ENCODE results near the gene ZFYVE27.

Gene ZFYVE27

GRCh38 chr10:97737770-97738265 lies 890 bp downstream of the ZFYVE27 start:
- H3K36me3 ChIP-seq (ENCODE audit: control insufficient read depth, insufficient read depth, low read length): peaks cover 4% of the 10 kb centered on the region
- peak overlapping the region; percentile 91 for H3K4me3 ChIP-seq (replicated peaks; ENCODE audit: low read depth, low read length)
- no peak for DNase-seq (ENCODE audit: extremely low read depth, insufficient read length)
- no peaks in the 10 kb centered on the region for H3K27me3 ChIP-seq (replicated peaks; ENCODE audit: control insufficient read depth, insufficient read depth, low read length)
- no peak for TF ChIP-seq CTCF (IDR thresholded peaks at IDR 0.05; ENCODE audit: insufficient read depth, low read length, poor library complexity, severe bottlenecking)

DNA sequence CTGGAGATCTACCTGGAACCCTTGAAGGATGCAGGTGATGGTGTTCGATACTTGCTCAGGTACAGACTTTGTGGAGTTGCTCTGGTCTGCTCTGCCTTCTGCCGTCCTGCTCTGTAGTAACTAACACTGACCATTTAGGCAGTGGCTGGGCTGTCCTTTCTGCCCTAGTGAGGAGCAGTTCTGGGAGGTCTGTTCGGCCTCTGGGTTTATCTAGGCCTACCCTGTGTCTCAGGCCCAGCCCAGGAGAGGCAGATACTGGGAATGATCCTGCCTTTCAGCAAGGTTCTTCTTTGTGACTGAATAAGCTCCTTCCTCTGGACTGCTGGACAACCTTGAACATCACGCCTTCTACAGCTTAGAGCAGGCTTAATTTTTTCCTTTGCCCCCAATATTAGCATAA lies 1.7 kb downstream of the ZFYVE27 start:
- Histone ChIP-seq H3K36me3 (ENCODE audit: control insufficient read depth, insufficient read depth, low read length) (peaks cover 12% of the 10 kb centered on the region), H3K27me3 (replicated peaks; ENCODE audit: control insufficient read depth, insufficient read depth, low read length) (no peaks in the 10 kb centered on the region), H3K4me3 (replicated peaks; ENCODE audit: low read depth, low read length) (no peak overlapping the region; the same call in 1 of the 2 replicates)
- no peak for TF ChIP-seq CTCF (IDR thresholded peaks at IDR 0.05; ENCODE audit: insufficient read depth, low read length, poor library complexity, severe bottlenecking)
- DNase-seq (ENCODE audit: extremely low read depth, insufficient read length): no peak

- DNase-seq (ENCODE audit: extremely low read depth, insufficient read length): no peak
- no peaks in the 10 kb centered on the region for H3K27me3 ChIP-seq (replicated peaks; ENCODE audit: control insufficient read depth, insufficient read depth, low read length)
- H3K4me3 ChIP-seq (replicated peaks; ENCODE audit: low read depth, low read length): no peak overlapping the region
- TF ChIP-seq CTCF (IDR thresholded peaks at IDR 0.05; ENCODE audit: insufficient read depth, low read length, poor library complexity, severe bottlenecking): no peak
- H3K36me3 ChIP-seq (ENCODE audit: control insufficient read depth, insufficient read depth, low read length): peaks cover 17% of the 10 kb centered on the region
Measured at GRCh38 chr10:97740613-97741012, 3.7 kb downstream of the ZFYVE27 start.

- Histone ChIP-seq H3K36me3 (ENCODE audit: control insufficient read depth, insufficient read depth, low read length) (peaks cover 27% of the 10 kb centered on the region), H3K4me3 (replicated peaks; ENCODE audit: low read depth, low read length) (no peak overlapping the region), H3K27me3 (replicated peaks; ENCODE audit: control insufficient read depth, insufficient read depth, low read length) (no peaks in the 10 kb centered on the region)
- no peak for DNase-seq (ENCODE audit: extremely low read depth, insufficient read length)
- no peak for TF ChIP-seq CTCF (IDR thresholded peaks at IDR 0.05; ENCODE audit: insufficient read depth, low read length, poor library complexity, severe bottlenecking)
Measured at GRCh38 chr10:97743169-97743943, 6.4 kb downstream of the ZFYVE27 start.

DNA sequence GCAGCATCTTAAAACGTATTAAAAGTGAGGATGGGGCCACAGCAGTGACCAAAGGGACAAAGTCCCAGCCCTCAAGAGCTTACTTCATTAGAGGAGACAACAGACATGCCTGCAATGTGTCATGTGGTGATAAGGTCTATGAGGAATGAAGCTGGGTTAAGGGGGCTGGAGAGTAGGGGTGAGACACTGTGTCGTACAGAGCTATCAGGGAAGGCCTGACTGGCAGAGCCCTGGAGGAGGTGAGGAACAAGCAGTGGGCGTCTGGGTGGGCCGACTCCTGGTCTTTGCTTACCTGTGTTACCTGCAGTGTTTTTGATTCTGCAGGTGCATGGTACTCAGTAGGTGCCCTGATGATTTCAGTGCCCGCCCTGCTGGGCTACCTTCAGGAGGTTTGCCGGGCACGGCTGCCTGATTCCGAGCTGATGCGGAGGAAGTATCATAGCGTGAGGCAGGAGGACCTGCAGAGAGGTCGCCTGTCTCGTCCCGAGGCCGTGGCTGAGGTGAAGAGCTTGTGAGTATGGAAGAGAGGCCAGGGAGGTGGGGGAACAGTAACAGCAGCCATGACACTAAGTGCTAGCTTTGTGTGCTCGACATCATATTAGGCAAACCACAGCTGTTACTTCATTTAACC lies 7.6 kb downstream of the ZFYVE27 start:
- Histone ChIP-seq H3K27me3 (replicated peaks; ENCODE audit: control insufficient read depth, insufficient read depth, low read length) (no peaks in the 10 kb centered on the region), H3K36me3 (ENCODE audit: control insufficient read depth, insufficient read depth, low read length) (peaks cover 32% of the 10 kb centered on the region), H3K4me3 (replicated peaks; ENCODE audit: low read depth, low read length) (no peak overlapping the region)
- DNase-seq (ENCODE audit: extremely low read depth, insufficient read length): no peak
- no peak for TF ChIP-seq CTCF (IDR thresholded peaks at IDR 0.05; ENCODE audit: insufficient read depth, low read length, poor library complexity, severe bottlenecking)

All from GM06990 (cell line).